CD4-positive, alpha-beta memory T cell (primary cell): Measurements from ENCODE around the gene SLC6A19. TPM values are rescaled to one million over a fixed set of nuclear protein-coding genes. Genes with fewer than 3 reads are reported as not detected.

Source experiments
- CTCF ChIA-PET: fragments of 350-600 bp; sonication (Branson Sonifier 250); formaldehyde crosslinking; loops from one replicate; lab custom pipeline; 2021; ENCODE audit warnings: inconsistent platforms; ENCODE audit not compliant: partially characterized antibody; lab: Charles Lee
- POLR2A ChIA-PET: fragments of 350-600 bp; sonication (Branson Sonifier 250); formaldehyde crosslinking; loops from one replicate; lab custom pipeline; 2021; ENCODE audit not compliant: partially characterized antibody; lab: Charles Lee
- DNase-seq, 5 donors: peaks; one replicate each; pipeline versions ENCODE4 v3.0.0 to v3.0.0-alpha.2; 2020 to 2022; ENCODE audit warnings: mixed read lengths in 1 of 5
- H3K27ac ChIP-seq: one replicate; pipeline ENCODE4 v1.7.0; 2013; ENCODE audit warnings: low read depth, low read length
- H3K27me3 ChIP-seq: 2 replicates; pipeline ENCODE4 v1.7.0; 2013; ENCODE audit warnings: mild to moderate bottlenecking, low read length, moderate library complexity; ENCODE audit not compliant: insufficient read depth
- H3K36me3 ChIP-seq: 2 replicates; pipeline ENCODE4 v1.7.0; 2013; ENCODE audit warnings: mild to moderate bottlenecking, low read length, moderate library complexity; ENCODE audit not compliant: insufficient read depth
- H3K4me1 ChIP-seq: 2 replicates; pipeline ENCODE4 v1.7.0; 2013; ENCODE audit warnings: mild to moderate bottlenecking, low read length, moderate library complexity; ENCODE audit not compliant: insufficient read depth
- H3K4me3 ChIP-seq, 2 donors: one replicate each; pipeline ENCODE4 v1.7.0; 2013; ENCODE audit warnings: low read length in 2 of 2, mild to moderate bottlenecking in 1 of 2
- H3K9me3 ChIP-seq, 2 donors: one replicate each; pipeline ENCODE4 v1.7.0; 2013; ENCODE audit warnings: low read length in 2 of 2, control low read depth in 1 of 2; ENCODE audit not compliant: control insufficient read depth in 1 of 2
- H3K27ac Mint-ChIP-seq, 7 donors: one replicate each; pipeline ENCODE4 v1.8.0; 2020 to 2021; ENCODE audit warnings: mixed read lengths in 7 of 7, mild to moderate bottlenecking in 6 of 7, inconsistent platforms in 3 of 7, moderate library complexity in 3 of 7
- H3K27me3 Mint-ChIP-seq, 2 donors: one replicate each; pipeline ENCODE4 v1.8.0; 2020 to 2021; ENCODE audit warnings: mixed read lengths in 2 of 2
- H3K36me3 Mint-ChIP-seq, 2 donors: one replicate each; pipeline ENCODE4 v1.8.0; 2020 to 2021; ENCODE audit warnings: mixed read lengths in 2 of 2, inconsistent platforms in 1 of 2, mild to moderate bottlenecking in 1 of 2
- H3K4me1 Mint-ChIP-seq, 4 donors: one replicate each; pipeline ENCODE4 v1.8.0; 2020 to 2021; ENCODE audit warnings: mixed read lengths in 4 of 4, mild to moderate bottlenecking in 1 of 4
- H3K4me3 Mint-ChIP-seq, 8 donors: one replicate each; pipeline ENCODE4 v1.8.0; 2020 to 2021; ENCODE audit warnings: mixed read lengths in 8 of 8, mild to moderate bottlenecking in 7 of 8, moderate library complexity in 6 of 8, inconsistent platforms in 3 of 8
- H3K9me3 Mint-ChIP-seq, 8 donors: one replicate each; pipeline ENCODE4 v1.8.0; 2020 to 2021; ENCODE audit warnings: mixed read lengths in 8 of 8, mild to moderate bottlenecking in 5 of 8, inconsistent platforms in 3 of 8, moderate library complexity in 1 of 8
- intact Hi-C: fragments of 100-400 bp; cut with micrococcal nuclease; formaldehyde crosslinking; loops from one replicate; pipeline ENCODE4 v1.15.1; 2023
- polyA plus RNA-seq, 2 donors: library from polyadenylated mRNA; unstranded; fragments of 300-500 nt; fragmentation: Illumina TruSeq; gene quantifications; one replicate each; pipeline ENCODE4 v1.2.3, GENCODE V29; 2021
- total RNA-seq, 2 experiments: library from RNA; stranded (reverse); gene quantifications; one replicate each; pipeline ENCODE4 v1.2.3, GENCODE V29; 2021

SLC6A19 gene
- total and polyA plus RNA-seq, 4 experiments from 2014 or later: not detected

DNA sequence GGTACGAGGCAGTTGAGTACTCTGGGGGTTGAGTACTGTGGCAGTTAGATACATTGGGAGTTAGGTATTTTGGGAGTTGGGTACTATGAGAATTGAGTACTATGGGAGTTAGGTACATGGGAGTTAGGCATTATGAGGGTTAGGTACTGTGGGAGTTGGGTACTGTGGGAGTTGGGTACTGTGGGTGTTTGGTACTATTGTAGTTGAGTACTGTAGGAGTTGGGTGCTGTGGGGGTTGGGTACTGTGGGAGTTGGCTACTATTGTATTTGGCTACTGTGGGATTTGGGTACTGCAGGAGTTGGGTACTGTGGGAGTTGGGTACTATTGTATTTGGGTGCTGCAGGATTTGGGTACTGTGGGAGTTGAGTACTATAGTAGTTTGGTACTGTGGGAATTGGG is 4.8 kb upstream of the SLC6A19 start:
- Mint-ChIP-seq H3K36me3 (no peaks in the 10 kb centered on the region), H3K4me3 (no peak overlapping the region), H3K4me1 (no peaks in the 10 kb centered on the region), H3K27me3 (peaks cover 2 to 5% of the 10 kb centered on the region in 2 donors), H3K27ac (no peak overlapping the region), H3K9me3 (no peaks in the 10 kb centered on the region)
- Histone ChIP-seq H3K4me3 (no peak overlapping the region), H3K36me3 (no peaks in the 10 kb centered on the region), H3K27me3 (no peaks in the 10 kb centered on the region), H3K27ac (no peak overlapping the region), H3K9me3 (no peaks in the 10 kb centered on the region), H3K4me1 (no peaks in the 10 kb centered on the region)
- ChIA-PET CTCF (no interaction called here), POLR2A (no interaction called here)
- no peak for DNase-seq
- intact Hi-C loops: no loop called here

GRCh38 chr5:1197876-1198666 is 3.3 kb upstream of the SLC6A19 start:
- Mint-ChIP-seq H3K27ac (no peak overlapping the region), H3K27me3 (peaks cover 2 to 5% of the 10 kb centered on the region in 2 donors), H3K36me3 (no peaks in the 10 kb centered on the region), H3K4me1 (no peaks in the 10 kb centered on the region), H3K9me3 (no peaks in the 10 kb centered on the region), H3K4me3 (no peak overlapping the region)
- ChIA-PET CTCF (no interaction called here), POLR2A (no interaction called here)
- no peaks in the 10 kb centered on the region for H3K4me1 ChIP-seq
- H3K27ac ChIP-seq: no peak overlapping the region
- H3K27me3 ChIP-seq: no peaks in the 10 kb centered on the region
- peak in 1 of 5 donors; percentile 6 for DNase-seq
- H3K4me3 ChIP-seq: no peak overlapping the region
- no peaks in the 10 kb centered on the region for H3K9me3 ChIP-seq
- no peaks in the 10 kb centered on the region for H3K36me3 ChIP-seq
- intact Hi-C loops: no loop called here

- Histone ChIP-seq H3K4me1 (no peaks in the 10 kb centered on the region), H3K27ac (no peak overlapping the region), H3K9me3 (no peaks in the 10 kb centered on the region), H3K36me3 (no peaks in the 10 kb centered on the region), H3K4me3 (no peak overlapping the region), H3K27me3 (no peaks in the 10 kb centered on the region)
- Mint-ChIP-seq H3K27ac (no peak overlapping the region), H3K9me3 (no peaks in the 10 kb centered on the region), H3K4me1 (no peaks in the 10 kb centered on the region), H3K36me3 (no peaks in the 10 kb centered on the region), H3K4me3 (no peak overlapping the region), H3K27me3 (peaks cover 2 to 4% of the 10 kb centered on the region in 2 donors)
- CTCF ChIA-PET: no interaction called here
- no peak for DNase-seq
- intact Hi-C loops: no loop called here
- POLR2A ChIA-PET: no interaction called here
Observed at GRCh38 chr5:1199340-1199648, 2.1 kb upstream of the SLC6A19 start.

- H3K36me3 ChIP-seq: no peaks in the 10 kb centered on the region
- Mint-ChIP-seq H3K36me3 (no peaks in the 10 kb centered on the region), H3K9me3 (no peaks in the 10 kb centered on the region), H3K4me1 (no peaks in the 10 kb centered on the region), H3K27me3 (peaks cover 2% of the 10 kb centered on the region in 2 donors), H3K4me3 (no peak overlapping the region), H3K27ac (no peak overlapping the region)
- H3K4me1 ChIP-seq: no peaks in the 10 kb centered on the region
- H3K27ac ChIP-seq: no peak overlapping the region
- H3K4me3 ChIP-seq: no peak overlapping the region
- no peak for DNase-seq
- CTCF ChIA-PET: no interaction called here
- no peaks in the 10 kb centered on the region for H3K9me3 ChIP-seq
- no peaks in the 10 kb centered on the region for H3K27me3 ChIP-seq
- POLR2A ChIA-PET: no interaction called here
- intact Hi-C loops: no loop called here
Observed at GRCh38 chr5:1199649-1200494, 1.5 kb upstream of the SLC6A19 start.

DNA sequence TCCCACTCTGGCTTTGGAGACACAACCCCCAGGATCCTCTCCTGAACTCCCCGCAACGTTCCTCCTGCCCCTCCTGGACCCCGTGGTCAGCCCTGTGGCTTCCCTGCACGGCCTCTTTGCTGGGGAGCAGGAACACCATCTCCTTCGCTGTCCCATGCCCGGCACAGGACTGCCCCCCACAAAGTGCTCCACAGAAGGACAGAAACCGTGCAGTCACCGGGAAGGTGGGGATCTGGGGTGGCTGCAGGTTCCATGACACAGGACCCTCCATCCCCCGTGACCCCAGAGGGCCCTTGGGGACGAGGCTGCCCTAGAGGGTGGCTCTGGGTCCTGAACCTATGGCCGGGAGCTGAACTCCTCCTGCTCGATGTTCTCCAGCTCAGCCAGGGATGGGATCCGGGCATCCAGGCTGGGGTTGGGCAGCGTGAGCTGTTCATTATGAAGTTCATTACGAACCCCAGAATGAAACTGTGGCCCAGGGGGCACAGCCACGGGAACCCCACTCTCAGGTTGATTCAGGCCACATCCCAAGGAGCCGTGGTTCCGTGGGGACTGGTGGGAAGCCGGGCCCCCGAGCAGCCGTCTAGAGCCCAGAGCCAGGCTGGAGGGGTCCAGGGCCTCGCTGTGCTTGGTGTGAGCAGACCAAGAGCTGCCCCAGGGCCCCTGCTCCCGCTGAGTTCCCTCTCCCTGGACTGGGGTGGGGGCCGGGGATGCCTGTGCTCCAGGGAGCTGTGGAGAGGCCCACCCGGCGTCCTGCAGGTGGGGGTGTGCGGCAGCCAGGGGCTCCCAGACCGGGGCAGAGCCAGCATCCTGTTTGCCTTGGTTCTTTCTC is 684 bp upstream of the SLC6A19 start:
- Histone ChIP-seq H3K9me3 (no peaks in the 10 kb centered on the region), H3K4me1 (no peaks in the 10 kb centered on the region), H3K36me3 (no peaks in the 10 kb centered on the region), H3K27ac (no peak overlapping the region), H3K4me3 (no peak overlapping the region), H3K27me3 (no peaks in the 10 kb centered on the region)
- CTCF ChIA-PET: no interaction called here
- H3K4me3 Mint-ChIP-seq: no peak overlapping the region
- H3K36me3 Mint-ChIP-seq: no peaks in the 10 kb centered on the region
- H3K27ac Mint-ChIP-seq: no peak overlapping the region
- POLR2A ChIA-PET: no interaction called here
- no peaks in the 10 kb centered on the region for H3K4me1 Mint-ChIP-seq
- intact Hi-C loops: no loop called here
- DNase-seq: no peak
- peaks cover 2% of the 10 kb centered on the region in 2 donors for H3K27me3 Mint-ChIP-seq
- H3K9me3 Mint-ChIP-seq: no peaks in the 10 kb centered on the region

DNA sequence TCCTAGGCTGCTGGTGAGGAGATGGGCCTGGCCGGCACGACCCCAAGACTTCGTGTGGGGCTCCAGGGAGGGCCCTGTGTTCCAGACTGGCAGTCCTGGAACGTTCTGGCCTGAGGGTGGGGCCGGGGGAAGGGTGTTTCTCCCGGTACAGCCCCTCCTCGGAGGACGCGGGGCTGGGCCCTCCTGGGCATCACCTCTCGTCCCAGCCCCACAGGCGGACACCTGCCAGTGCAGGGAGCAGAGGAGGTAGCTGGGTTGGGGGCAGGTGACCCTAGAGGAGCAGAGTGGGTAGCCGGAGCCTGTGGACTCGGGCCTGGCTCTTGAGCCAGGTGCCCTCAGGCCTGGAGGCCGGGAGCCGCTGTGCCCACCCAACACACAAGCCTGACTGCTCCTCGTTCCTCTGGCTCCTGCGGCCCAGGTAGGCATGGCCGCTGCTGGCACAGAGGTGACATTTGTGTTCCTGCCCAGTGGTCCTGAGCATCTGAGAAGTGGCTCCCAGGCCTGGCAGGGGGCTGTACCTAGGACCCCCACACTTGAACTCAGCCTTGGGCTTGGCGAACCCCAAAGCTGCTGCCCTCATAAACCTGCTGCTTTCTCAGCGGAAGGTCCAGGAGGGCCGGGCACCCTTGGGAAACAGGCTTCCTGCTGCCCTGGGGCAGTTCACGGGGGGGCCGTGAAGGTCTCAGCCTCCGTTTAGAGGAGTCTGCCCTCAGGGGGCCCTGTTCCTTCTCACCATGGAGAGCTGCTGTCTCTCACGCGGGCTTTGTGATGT is 817 bp downstream of the SLC6A19 start:
- Histone ChIP-seq H3K36me3 (no peaks in the 10 kb centered on the region), H3K4me1 (no peaks in the 10 kb centered on the region), H3K4me3 (no peak overlapping the region), H3K27ac (no peak overlapping the region), H3K9me3 (no peaks in the 10 kb centered on the region), H3K27me3 (no peaks in the 10 kb centered on the region)
- CTCF ChIA-PET: no interaction called here
- H3K4me3 Mint-ChIP-seq: no peak overlapping the region
- H3K27ac Mint-ChIP-seq: no peak overlapping the region
- H3K9me3 Mint-ChIP-seq: no peaks in the 10 kb centered on the region
- no peaks in the 10 kb centered on the region for H3K36me3 Mint-ChIP-seq
- no peaks in the 10 kb centered on the region for H3K4me1 Mint-ChIP-seq
- DNase-seq: peak in 1 of 5 donors; percentile 25
- no peaks in the 10 kb centered on the region for H3K27me3 Mint-ChIP-seq
- intact Hi-C loops: no loop called here
- POLR2A ChIA-PET: no interaction called here
